Measurements from ENCODE around the gene CACNB1.

CACNB1 gene

GRCh38 chr17:39197380-39198185 is at the start of gene CACNB1:
TSS of gene CACNB1 (minus strand) at chr17:39197669. CDS start at chr17:39197495, 174 bp downstream.
- ATAC-seq: peak; percentile 86
- TF ChIP-seq CSRNP3 (CRISPR knock-in tag; IDR thresholded peaks at IDR 0.05) (no peak), GLIS3 (CRISPR knock-in tag; IDR thresholded peaks at IDR 0.05) (no peak), ARNTL (CRISPR knock-in tag; IDR thresholded peaks at IDR 0.05; ENCODE audit: borderline replicate concordance, low read depth) (no peak), BACH2 (CRISPR knock-in tag; IDR thresholded peaks at IDR 0.05; ENCODE audit: borderline replicate concordance) (no peak), TCF4 (CRISPR knock-in tag; IDR thresholded peaks at IDR 0.05; ENCODE audit: borderline replicate concordance) (no peak), PPARA (CRISPR knock-in tag; IDR thresholded peaks at IDR 0.05; ENCODE audit: borderline replicate concordance) (no peak), SNAI2 (CRISPR knock-in tag; IDR thresholded peaks at IDR 0.05) (no peak), ZFP3 (CRISPR knock-in tag; IDR thresholded peaks at IDR 0.05) (no peak), ZNF70 (CRISPR knock-in tag; IDR thresholded peaks at IDR 0.05) (no peak), CSDC2 (CRISPR knock-in tag; IDR thresholded peaks at IDR 0.05) (no peak)
- TF ChIP-seq, protein P1, sequence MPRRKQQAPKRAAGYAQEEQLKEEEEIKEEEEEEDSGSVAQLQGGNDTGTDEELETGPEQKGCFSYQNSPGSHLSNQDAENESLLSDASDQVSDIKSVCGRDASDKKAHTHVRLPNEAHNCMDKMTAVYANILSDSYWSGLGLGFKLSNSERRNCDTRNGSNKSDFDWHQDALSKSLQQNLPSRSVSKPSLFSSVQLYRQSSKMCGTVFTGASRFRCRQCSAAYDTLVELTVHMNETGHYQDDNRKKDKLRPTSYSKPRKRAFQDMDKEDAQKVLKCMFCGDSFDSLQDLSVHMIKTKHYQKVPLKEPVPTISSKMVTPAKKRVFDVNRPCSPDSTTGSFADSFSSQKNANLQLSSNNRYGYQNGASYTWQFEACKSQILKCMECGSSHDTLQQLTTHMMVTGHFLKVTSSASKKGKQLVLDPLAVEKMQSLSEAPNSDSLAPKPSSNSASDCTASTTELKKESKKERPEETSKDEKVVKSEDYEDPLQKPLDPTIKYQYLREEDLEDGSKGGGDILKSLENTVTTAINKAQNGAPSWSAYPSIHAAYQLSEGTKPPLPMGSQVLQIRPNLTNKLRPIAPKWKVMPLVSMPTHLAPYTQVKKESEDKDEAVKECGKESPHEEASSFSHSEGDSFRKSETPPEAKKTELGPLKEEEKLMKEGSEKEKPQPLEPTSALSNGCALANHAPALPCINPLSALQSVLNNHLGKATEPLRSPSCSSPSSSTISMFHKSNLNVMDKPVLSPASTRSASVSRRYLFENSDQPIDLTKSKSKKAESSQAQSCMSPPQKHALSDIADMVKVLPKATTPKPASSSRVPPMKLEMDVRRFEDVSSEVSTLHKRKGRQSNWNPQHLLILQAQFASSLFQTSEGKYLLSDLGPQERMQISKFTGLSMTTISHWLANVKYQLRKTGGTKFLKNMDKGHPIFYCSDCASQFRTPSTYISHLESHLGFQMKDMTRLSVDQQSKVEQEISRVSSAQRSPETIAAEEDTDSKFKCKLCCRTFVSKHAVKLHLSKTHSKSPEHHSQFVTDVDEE (CRISPR knock-in tag; IDR thresholded peaks at IDR 0.05): no peak

- no peak for ATAC-seq
These were observed 48.8 kb upstream of the CACNB1 start for GRCh38 chr17:39246274-39246673.

More at GRCh38 chr17:39246274-39246673, 48.8 kb upstream of the CACNB1 start:
- TF ChIP-seq ZNF565 (CRISPR knock-in tag; conservative IDR thresholded peaks at IDR 0.05; ENCODE audit: low read depth) (no peak), CSRNP3 (CRISPR knock-in tag; IDR thresholded peaks at IDR 0.05) (no peak), GLIS3 (CRISPR knock-in tag; IDR thresholded peaks at IDR 0.05) (no peak), RARB (CRISPR knock-in tag; IDR thresholded peaks at IDR 0.05) (no peak), PPARA (CRISPR knock-in tag; IDR thresholded peaks at IDR 0.05; ENCODE audit: borderline replicate concordance) (no peak), OSR1 (CRISPR knock-in tag; IDR thresholded peaks at IDR 0.05) (no peak), ZFP3 (CRISPR knock-in tag; IDR thresholded peaks at IDR 0.05) (no peak), BACH2 (CRISPR knock-in tag; IDR thresholded peaks at IDR 0.05; ENCODE audit: borderline replicate concordance) (no peak), TCF4 (CRISPR knock-in tag; IDR thresholded peaks at IDR 0.05; ENCODE audit: borderline replicate concordance) (no peak), ISL1 (CRISPR knock-in tag; IDR thresholded peaks at IDR 0.05) (no peak), SNAI2 (CRISPR knock-in tag; IDR thresholded peaks at IDR 0.05) (no peak), ARNTL (CRISPR knock-in tag; IDR thresholded peaks at IDR 0.05; ENCODE audit: borderline replicate concordance, low read depth) (no peak), ZNF8 (CRISPR knock-in tag; IDR thresholded peaks at IDR 0.05) (no peak)
- TF ChIP-seq, protein P2, sequence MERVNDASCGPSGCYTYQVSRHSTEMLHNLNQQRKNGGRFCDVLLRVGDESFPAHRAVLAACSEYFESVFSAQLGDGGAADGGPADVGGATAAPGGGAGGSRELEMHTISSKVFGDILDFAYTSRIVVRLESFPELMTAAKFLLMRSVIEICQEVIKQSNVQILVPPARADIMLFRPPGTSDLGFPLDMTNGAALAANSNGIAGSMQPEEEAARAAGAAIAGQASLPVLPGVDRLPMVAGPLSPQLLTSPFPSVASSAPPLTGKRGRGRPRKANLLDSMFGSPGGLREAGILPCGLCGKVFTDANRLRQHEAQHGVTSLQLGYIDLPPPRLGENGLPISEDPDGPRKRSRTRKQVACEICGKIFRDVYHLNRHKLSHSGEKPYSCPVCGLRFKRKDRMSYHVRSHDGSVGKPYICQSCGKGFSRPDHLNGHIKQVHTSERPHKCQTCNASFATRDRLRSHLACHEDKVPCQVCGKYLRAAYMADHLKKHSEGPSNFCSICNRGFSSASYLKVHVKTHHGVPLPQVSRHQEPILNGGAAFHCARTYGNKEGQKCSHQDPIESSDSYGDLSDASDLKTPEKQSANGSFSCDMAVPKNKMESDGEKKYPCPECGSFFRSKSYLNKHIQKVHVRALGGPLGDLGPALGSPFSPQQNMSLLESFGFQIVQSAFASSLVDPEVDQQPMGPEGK (CRISPR knock-in tag; IDR thresholded peaks at IDR 0.05; ENCODE audit: borderline replicate concordance): no peak
- TF ChIP-seq, protein P1 (CRISPR knock-in tag; IDR thresholded peaks at IDR 0.05): no peak
- TF ChIP-seq, protein P3, sequence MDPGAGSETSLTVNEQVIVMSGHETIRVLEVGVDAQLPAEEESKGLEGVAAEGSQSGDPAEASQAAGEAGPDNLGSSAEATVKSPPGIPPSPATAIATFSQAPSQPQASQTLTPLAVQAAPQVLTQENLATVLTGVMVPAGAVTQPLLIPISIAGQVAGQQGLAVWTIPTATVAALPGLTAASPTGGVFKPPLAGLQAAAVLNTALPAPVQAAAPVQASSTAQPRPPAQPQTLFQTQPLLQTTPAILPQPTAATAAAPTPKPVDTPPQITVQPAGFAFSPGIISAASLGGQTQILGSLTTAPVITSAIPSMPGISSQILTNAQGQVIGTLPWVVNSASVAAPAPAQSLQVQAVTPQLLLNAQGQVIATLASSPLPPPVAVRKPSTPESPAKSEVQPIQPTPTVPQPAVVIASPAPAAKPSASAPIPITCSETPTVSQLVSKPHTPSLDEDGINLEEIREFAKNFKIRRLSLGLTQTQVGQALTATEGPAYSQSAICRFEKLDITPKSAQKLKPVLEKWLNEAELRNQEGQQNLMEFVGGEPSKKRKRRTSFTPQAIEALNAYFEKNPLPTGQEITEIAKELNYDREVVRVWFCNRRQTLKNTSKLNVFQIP (CRISPR knock-in tag; IDR thresholded peaks at IDR 0.05; ENCODE audit: borderline replicate concordance, low read depth): no peak

Data from SK-N-SH treated with all-trans-retinoic acid at 6 μM for 48 hours (cell line).